ENCODE measurements around the gene LRRC37B.
"Not testable (repeated sequence)": the region's sequence is repeated elsewhere in the genome, so short reads cannot be mapped to it uniquely, and the experiment has no call there.

The LRRC37B gene

DNA sequence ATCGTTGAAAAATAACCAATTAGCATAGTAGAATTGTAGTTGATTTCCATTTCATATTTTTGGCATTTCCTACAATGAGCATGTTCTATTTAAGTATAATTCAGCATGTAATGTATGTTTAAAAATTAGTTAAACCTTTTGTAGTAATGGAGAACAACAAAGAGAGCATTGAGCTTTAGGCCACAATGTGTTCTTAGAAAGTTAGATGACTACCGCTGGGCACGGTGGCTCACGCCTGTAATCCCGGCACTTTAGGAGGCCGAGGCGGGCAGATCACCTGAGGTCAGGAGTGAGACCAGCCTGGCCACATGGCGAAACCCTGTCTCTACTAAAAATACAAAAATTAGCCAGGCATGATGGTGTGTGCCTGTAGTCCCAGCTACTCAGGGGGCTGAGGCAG lies 93.1 kb downstream of the LRRC37B start:
- DNase-seq = not testable (repeated sequence)

GRCh38 chr17:32100971-32101631 lies 93.9 kb downstream of the LRRC37B start:
- no peak for DNase-seq

DNA sequence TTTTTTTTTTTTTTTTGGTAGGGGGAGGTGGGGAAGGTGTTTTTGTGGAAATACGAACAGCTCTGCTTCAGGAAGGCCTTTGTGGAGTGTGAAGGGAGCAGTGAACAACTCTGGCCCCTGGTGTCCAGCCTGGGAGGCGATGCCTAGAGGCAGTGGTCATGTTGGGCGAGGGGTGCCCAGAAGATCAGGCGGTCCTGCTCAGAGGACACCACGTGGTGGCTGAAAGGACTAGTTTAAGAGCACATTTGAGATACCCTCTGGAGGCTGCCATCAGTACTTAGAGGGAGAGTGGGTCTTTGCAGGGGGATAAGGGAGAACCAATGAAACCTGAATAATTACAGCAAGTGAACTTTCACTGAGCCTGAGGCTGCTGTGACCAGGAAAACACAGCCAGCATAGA lies 95.0 kb downstream of the LRRC37B start:
- no peak for DNase-seq

DNA sequence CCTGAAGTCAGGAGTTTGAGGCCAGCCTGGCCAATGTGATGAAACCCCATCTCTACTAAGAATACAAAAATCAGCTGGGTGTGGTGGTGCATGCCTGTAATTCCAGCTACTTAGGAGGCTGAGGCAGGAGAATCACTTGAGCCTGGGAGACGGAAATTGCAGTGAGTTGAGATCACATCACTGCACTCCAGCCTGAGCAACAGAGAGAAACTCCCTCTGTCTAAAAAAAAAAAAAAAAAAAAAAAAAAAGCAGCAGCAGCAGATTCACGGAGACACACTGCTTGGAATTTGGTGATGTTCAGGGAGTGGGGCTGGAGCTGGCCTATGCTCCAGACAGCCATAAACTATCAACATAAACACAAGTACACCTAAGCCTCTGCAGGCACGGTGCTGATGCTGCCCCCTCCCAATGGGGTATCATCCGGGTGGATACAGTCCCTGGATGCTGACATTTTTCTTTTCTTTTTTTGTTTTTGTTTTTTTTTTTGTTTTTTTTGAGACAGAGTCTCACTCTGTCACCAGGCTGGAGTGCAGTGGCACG lies 95.5 kb downstream of the LRRC37B start:
- DNase-seq = no peak

All from midbrain (tissue), 1 donor.